ENCODE measurements around the gene NCDN.

- no peak for TF ChIP-seq POLR2A (IDR thresholded peaks at IDR 0.05)
- TF ChIP-seq, protein P1, sequence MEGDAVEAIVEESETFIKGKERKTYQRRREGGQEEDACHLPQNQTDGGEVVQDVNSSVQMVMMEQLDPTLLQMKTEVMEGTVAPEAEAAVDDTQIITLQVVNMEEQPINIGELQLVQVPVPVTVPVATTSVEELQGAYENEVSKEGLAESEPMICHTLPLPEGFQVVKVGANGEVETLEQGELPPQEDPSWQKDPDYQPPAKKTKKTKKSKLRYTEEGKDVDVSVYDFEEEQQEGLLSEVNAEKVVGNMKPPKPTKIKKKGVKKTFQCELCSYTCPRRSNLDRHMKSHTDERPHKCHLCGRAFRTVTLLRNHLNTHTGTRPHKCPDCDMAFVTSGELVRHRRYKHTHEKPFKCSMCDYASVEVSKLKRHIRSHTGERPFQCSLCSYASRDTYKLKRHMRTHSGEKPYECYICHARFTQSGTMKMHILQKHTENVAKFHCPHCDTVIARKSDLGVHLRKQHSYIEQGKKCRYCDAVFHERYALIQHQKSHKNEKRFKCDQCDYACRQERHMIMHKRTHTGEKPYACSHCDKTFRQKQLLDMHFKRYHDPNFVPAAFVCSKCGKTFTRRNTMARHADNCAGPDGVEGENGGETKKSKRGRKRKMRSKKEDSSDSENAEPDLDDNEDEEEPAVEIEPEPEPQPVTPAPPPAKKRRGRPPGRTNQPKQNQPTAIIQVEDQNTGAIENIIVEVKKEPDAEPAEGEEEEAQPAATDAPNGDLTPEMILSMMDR (IDR thresholded peaks at IDR 0.05) = no peak
These were observed 49.7 kb upstream of the NCDN start for GRCh38 chr1:35507947-35508346.
